ENCODE data around the gene FOSL1. TPM values are rescaled to one million over a fixed set of nuclear protein-coding genes. Genes with fewer than 3 reads are reported as not detected.

The FOSL1 gene
- total and polyA plus RNA-seq, 2 of the 13 experiments (the other 11 are each of a cell fraction or from before 2014, with no cell fraction given), result 4.0 to 4.1 TPM

- ChIA-PET POLR2A (interaction anchor here (1.3 to 4.1 kb wide), 4 partner anchors 8 to 129 kb away, joined by 3 to 21 read pairs (median 14); partner anchors contain the start of genes CFL1, MUS81 and RNASEH2C), CTCF (ENCODE audit: low intra/inter-chr PET ratio, low total read pairs) (no interaction called here)
- Histone ChIP-seq H3K27ac (ENCODE audit: extremely low read length, insufficient read depth, low read length) (no peak overlapping the region), H3K4me3 (replicated peaks in 1 of 3; ENCODE audit: insufficient read depth in 1 of 3, low read depth in 2 of 3, low read length in 3 of 3) (peak overlapping the region in 1 of 3 experiments; percentile 51; a peak in 1 of 6 replicates), H3K4me1 (ENCODE audit: insufficient read depth, low read length) (peaks cover 61% of the 10 kb centered on the region), H3K27me3 (ENCODE audit: control insufficient read depth in 1 of 2, insufficient read depth in 2 of 2, low read length in 2 of 2) (no peaks in the 10 kb centered on the region), H4K20me1 (ENCODE audit: insufficient read depth, low read length) (peaks cover 21% of the 10 kb centered on the region), H3K79me2 (ENCODE audit: insufficient read depth, low read length) (no peaks in the 10 kb centered on the region), H3K4me2 (ENCODE audit: low read depth, low read length) (peak overlapping the region; percentile 60), H3K36me3 (replicated peaks in 1 of 2; ENCODE audit: control insufficient read depth in 1 of 2, insufficient read depth in 2 of 2, low read length in 2 of 2) (peaks cover 4 to 18% of the 10 kb centered on the region in 2 experiments), H3K9ac (ENCODE audit: insufficient read depth, low read depth, low read length) (0 out of 2 replicates have a peak overlapping the region, but pooled peaks have one; percentile 17), H2AFZ (ENCODE audit: low read length) (no peak overlapping the region), H3K9me3 (ENCODE audit: low read length) (0 out of 2 replicates have a peak, but pooled peaks cover 4% of the 10 kb centered on the region)
- BruUV-seq (replicated peaks), result no TSS peak
- intact Hi-C loops (cut with micrococcal nuclease; ENCODE audit: unreplicated experiment), result no loop called here
- in situ Hi-C loops (cut with HindIII; ENCODE audit: extremely low pct_ligation_motif_present, low pct_unique_long_range_greater_than_20kb), result loop anchor here (10.0 kb wide), 1 partner anchor 295 kb away; the partner anchor contains the start of gene LTBP3
- DNase-seq (ENCODE audit: low spot score) (no peak), ATAC-seq (peak; percentile 21), FAIRE-seq (no peak)
- 22% methylated on average over 12 of the region's 16 CpGs for WGBS (ENCODE audit: low lambda C conversion rate)
- 0 out of 2 replicates have a peak, but pooled peaks have one; percentile 31 for TF ChIP-seq ZNF343 (CRISPR knock-in tag; IDR thresholded peaks at IDR 0.05)
- TF ChIP-seq ZNF230 (CRISPR knock-in tag; IDR thresholded peaks at IDR 0.05), result 0 out of 2 replicates have a peak, but pooled peaks have one; percentile 39
- TF ChIP-seq HDAC6 (IDR thresholded peaks at IDR 0.05; ENCODE audit: low read depth, low read length), result no peak
- TF ChIP-seq DDIT3 (CRISPR knock-in tag; IDR thresholded peaks at IDR 0.05), result no peak
- no peak for TF ChIP-seq FOXP1 (IDR thresholded peaks at IDR 0.05)
- TF ChIP-seq FOXP1 (CRISPR knock-in tag; IDR thresholded peaks at IDR 0.05), result no peak
- TF ChIP-seq ATM (IDR thresholded peaks at IDR 0.05; ENCODE audit: borderline replicate concordance), result no peak
- no peak for TF ChIP-seq ZNF639 (CRISPR knock-in tag; conservative IDR thresholded peaks at IDR 0.05)
- TF ChIP-seq ZNF235 (CRISPR knock-in tag; IDR thresholded peaks at IDR 0.05; ENCODE audit: borderline replicate concordance), result no peak
- no peak for TF ChIP-seq FLYWCH1 (CRISPR knock-in tag; IDR thresholded peaks at IDR 0.05)
- no peak for TF ChIP-seq TFAP4 (IDR thresholded peaks at IDR 0.05; ENCODE audit: borderline replicate concordance, low read depth)
- no peak for TF ChIP-seq ZBTB40 (IDR thresholded peaks at IDR 0.05)
- peak; percentile 41; the same call in 1 of the 2 replicates for TF ChIP-seq ZBTB40 (CRISPR knock-in tag; IDR thresholded peaks at IDR 0.05)
- no peak for TF ChIP-seq HDAC2 (CRISPR knock-in tag; IDR thresholded peaks at IDR 0.05)
Observed at GRCh38 chr11:65849771-65850216, 50.4 kb downstream of the FOSL1 start.
